SW 1271 (cell line): ENCODE results near the gene KIRREL3.

Experiments used
- DNase-seq, 2 experiments: peaks; one replicate each; lab custom pipeline; 2025; lab: John Stamatoyannopoulos, UW

KIRREL3 gene

DNA sequence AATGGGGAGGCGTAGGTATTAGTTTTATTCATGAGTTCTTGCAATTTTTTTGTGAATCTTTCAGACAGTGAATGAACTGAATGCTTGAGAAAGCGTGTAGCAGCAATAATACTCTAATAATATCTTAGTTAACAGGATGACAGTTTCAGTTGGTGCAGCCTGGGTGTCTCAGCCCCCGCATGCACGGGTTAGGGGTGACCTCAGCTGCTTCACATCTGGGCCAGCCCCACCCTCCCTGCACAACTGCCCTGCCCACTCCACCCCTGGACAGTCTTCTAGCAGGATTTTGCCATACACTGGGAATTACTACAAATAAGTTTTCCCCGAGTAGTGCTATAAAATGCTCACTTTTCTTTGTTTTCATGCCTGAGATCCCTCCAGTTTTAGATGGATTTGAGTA, 561.9 kb downstream of the KIRREL3 start:
- no peak for DNase-seq

DNA sequence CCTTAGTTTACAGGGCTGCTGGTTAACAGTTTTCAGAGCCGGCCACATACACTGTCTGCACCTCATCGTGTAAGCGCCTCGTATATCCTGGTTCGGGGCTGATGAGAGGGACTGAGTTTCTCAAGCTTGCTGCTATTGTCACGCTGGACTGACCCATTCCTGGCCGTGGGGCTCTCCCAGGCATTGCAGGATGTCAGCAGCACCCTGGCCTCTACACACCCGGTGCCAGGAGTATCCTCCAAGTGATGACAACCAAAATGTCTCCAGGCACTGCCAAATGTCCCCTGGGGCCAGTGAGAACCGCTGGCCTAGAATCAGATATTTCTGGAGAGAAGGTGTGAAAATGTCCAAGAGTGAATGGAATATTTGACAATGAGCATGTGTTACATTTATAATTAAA, 562.3 kb downstream of the KIRREL3 start:
- DNase-seq, result no peak

DNA sequence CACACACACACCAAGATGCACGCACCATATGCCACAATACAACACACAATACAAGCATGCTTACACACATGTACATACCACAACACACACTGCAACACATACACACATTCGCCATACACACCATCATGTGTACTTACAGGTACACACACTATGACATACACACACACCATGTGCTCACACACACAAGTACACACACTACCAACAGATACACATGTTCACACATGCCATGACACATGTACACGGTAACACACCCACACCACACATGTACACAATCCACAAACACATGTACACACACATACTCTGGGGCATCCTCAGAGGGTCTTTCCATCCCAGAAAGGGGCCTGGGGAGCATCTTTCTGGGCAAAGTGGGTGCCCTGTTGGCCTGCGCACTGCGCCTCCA, 562.8 kb downstream of the KIRREL3 start:
- no peak for DNase-seq

DNA sequence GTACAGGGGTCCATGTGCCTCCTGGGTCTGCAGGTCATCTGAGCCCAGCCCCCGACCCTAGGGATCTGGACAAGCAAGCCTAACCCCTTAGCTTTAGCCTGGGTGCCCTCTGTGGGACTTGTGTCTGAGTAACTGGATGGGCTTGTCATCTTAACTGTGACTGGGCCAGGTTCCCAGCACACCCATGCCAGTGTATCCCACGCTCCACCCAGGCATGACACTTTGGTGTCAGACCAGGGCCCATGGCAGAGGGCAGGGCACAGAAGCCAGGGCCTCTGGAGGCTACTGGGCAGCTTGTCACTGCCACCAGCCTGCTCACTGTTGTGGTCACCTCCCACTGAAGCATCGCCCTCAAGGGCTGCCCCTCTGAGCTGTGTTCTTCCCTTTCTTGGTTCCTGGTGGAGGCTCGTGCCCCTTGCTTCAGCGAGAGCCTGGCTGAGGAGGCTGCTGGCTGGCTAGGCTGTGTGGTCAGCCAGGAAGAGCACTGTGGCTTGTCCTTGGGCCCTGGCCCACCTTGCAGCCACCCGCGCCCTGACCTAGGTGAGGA, 564.3 kb downstream of the KIRREL3 start:
- DNase-seq, result no peak

DNA sequence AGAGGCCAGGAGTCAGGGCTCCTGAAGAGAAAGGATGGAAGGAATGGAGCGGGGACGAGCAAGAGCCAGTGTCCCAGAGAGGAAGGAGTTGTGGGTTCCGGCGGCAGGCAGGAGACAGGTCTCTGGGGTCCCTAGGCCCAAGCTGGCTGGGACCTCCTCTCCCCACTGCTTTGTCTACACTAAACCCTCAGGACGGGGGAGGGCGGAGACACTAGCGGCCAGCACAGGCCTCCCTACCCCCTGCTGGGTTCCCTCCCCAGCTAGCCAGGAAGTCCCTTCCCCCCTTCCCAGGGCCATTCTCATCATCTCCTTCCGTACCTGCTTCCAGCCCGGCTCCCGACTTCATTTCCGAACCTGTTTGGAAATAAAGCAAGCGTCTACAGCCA, 565.6 kb downstream of the KIRREL3 start:
- no peak for DNase-seq

DNA sequence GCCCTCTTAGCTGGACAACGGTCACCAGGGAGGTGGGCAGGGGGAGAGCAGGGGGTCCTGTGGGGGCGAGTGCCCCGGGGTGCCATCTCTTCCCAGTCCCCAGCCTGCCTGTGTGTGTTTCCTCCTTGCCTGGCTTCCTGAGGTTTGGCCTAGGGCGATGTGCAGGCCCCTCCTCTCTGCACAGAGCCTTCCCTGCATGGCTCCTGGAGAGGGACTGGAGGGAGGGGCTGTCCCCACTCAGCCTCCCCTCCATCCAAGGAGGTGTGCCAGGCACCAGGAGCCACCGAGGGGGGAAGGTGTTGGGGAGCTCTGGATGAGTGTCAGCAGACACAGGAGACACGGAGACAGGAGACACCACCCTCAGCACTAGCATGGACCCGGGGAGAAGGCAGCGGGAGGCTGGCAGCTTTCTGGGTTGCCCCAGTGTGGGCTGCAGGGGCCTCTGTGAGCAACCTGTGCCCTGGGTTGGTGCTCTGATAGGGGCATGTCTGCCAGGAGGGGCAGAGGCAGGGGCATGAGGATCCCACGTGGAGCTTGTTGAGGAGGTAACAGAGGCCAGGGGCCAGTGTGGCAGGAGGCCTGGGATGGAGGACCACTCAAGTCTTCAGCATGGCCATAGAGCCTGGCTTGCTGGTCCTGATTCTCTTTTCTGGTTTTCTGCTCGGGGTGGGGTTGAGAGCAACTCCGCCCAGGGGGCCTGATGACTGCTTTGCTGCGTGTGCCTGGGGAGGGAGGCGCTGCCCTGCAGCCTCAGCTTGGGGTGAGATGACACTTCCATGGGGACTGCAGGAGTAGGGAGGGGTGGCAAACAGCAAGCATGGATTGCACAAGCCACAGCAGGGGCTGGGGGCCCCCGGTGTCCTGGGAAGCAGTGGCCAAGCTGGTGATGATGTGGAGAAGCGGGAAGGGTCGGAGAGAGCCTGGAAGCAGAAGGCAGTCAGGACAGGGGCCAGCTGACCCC, 566.3 kb downstream of the KIRREL3 start:
- DNase-seq, result no peak

DNA sequence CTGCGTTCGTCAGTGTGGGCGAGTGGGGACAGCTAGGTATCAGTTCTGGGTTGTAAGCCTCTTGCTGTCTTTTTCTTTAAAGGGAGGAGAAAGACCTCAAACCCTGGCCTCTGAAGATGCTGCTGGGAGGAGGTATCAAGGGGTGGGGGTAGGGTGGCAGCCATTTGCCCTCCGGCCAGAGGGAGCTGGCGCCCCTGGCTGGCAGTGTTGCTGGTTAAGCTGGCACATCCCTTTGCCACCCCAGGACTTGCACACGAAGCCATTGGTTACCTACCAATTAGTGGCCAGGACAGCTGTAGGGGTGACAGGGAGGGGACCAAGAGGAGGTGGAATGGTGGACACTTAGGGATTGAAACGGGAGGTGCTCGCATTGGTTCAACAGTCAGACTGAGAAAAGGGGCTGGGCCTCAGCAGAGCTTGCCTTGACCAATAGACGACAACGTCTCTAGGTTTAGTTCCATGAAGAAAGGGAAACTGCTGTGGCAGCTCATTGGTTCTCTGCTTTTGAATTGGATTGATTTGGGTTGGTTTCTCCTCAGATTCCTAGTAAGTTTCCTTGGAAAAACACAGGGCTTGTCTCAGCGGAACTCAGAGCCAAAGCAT, 567.2 kb downstream of the KIRREL3 start:
- DNase-seq, result no peak

DNA sequence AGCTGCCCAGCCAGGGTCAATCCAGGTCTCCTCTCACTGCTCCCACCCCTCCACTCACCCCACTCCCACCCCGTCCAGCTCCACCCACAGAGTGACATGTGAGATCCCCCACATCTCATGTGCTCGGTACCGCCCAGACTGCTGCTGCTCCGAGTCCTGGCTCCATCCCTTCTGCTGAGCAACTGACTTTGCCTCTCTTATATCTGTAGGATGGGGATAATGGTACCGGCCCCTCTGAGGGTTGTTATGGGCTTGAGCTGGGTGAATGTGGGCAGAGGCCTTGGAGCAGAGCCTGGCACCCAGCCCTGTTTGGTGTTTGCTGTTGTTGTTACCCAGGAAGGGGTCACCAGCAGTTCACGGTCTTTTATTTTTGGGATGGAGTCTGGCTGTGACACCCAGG, 568.0 kb downstream of the KIRREL3 start:
- no peak for DNase-seq

DNA sequence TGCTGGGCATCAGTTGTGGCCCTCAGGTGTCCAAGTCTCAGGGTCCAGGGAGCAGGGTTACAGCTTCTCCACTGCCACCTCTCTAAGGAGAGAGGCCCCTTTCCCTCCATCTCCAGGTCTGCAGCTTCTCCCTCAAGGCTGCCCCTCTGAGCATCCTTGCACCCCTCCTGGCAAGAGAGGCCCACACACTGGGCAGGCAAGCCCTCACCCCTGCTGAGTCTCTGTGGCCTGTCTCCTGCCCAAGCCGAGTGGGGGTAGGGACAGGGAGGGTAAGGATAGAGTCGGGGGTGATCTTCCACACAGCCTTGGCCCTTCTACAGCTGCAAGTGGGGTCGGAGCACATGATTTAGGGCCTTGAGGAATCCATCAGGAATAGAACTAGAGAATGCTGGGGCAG, 568.5 kb downstream of the KIRREL3 start:
- DNase-seq, result no peak

DNA sequence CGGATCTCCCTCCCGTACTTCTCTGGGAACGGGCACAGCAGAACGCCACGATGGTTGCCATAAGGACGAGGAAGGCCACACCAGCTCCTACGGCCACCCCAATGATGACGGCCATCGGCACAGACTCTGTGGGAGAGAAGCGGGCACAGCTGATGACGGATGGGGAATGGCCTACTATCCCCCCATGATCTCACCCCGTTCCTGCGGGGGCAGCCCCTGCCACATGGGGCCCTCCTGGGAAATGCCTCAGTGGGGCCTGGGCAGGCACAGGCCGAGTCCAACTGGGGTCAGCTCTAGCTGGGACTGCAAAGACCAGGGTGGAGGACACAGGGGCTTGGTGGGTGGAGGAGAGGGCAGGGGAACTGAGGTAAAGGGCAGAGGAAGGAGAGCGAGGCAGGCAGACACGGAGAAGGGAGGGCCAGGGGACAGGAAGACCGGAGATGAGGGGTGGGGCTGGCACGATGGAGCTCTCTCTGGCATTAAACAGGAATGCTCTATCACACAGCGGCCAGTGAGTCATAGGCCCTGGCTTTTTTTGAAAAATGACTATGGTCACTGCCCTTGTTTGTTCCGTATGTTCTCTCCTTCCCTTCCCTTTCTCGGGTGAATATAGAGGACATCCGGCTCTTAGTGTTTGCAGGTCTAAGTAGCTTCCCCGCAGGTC, 569.0 kb downstream of the KIRREL3 start:
- no peak for DNase-seq

DNA sequence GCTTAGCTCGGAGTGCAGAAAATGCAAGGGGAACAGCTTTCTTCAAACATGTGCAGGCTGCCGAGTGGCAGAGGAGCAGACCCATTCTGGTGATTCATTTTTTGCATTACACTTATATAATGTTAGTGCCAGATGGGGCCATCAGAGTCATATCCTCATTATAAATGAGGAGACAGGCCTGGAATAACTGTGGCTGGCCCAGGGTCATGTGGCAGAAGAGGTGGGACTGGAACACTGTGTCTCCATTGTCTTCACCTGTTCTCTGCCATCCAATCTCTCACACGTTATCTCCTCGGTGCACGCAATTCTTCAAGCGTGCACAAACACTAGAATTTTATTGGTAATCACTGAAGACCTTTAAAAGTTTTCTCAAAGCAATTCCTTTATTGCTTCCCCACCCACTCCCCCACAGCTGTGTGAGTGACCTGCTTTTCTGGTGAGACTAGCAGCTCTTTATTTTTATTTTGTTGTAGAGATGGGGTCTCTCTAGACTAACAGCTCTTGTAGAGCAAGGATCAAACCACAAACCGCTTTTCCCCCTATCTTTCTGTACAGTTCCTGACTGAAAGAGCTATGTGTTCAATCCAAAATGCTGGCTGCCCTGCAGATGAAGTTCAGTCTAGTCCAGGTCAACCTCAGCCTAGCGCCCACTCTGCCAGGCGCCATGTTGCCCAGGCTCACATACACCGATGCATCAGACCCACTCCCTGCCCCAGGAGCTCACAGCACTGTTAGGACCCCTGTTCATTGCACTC, 569.8 kb downstream of the KIRREL3 start:
- no peak for DNase-seq

DNA sequence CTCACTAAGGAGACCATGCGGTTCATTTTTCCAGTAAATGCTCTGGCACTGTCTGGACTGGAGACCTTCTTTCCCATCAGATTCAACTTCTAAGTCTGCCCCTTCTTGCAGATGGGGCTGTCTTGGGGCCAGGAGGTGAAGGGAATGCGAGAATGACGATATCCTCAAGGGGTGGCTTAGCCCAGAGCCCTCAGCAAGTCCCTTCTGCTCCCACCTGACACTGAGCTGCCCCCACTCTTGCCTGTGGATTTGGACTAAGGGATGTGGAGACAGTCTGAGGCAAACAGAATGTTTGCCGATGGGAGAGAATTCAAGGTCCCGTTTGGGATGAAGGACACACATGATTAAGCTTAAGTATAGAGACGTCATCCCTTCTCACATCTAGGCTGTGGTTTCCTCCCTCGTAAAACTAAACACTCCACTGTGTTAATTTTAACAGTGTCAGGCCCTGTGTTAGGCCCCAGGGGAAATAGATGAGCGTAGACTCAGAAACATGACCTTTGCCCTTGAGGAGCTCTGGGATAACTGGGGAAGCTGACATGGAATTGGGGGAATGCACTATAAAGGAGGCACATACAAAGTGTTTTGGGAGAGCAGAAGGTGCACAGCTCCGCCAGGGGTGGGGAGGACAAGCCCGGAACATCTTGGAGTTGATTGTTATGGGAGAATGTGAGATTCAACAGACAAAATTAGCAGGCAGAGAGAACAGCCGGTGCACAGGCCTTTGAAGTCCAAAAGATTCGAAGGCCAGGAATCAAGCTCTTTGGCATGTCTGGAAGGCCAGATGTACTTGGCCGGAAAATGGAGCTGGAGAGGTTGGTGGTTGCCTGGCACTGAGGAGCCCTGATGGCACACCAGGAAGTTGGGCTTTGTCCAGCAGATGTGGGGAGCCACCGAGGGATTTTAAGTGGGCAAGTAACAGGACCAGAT, 573.5 kb downstream of the KIRREL3 start:
- DNase-seq, result no peak

DNA sequence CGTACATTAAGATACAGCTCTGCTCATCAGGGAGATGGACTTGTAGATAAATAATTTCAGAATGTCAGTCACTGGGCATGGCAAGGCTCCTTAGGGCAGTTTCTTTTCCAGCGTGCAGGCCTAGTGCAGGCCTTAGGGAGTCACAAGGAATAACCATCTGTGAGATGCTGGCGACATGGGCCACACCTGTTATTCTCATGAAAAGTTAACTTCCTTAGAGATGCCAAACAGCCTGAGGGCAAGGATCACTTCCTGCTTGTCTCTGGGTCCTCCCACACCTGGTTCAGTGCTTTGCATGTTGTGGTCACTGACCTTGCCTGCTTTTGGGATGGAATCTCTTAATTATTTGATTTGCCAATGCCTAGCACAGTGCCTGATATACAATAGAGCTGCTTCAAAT, 574.5 kb downstream of the KIRREL3 start:
- DNase-seq, result no peak

DNA sequence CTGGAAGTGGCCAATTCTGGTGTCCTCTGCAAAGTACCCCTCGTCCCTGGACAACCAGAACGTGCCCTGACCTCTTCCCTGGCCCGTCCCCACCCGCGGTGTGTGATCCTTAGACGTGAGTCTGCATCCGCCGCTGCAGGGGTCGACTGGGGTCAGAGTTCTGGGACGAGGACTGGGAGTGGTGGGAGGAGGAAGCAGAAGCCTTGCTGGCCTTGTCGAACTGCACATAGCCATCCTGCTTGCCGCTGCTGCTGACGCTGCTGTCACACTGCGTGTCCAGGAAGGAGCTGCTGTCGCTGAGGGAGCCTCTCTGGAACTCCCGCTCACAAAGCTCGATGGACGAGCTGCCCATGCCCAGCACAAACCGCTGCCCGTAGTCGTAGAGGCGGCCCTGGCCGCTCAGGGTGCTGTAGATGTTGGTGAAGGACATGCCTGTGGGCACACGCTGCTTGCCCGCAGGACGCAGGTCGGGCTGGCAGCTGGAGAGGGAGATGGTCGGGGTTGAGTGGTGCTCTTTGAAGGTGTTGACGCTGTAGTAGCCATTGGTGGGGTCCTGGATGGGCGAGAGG, 576.0 kb downstream of the KIRREL3 start:
- no peak for DNase-seq

DNA sequence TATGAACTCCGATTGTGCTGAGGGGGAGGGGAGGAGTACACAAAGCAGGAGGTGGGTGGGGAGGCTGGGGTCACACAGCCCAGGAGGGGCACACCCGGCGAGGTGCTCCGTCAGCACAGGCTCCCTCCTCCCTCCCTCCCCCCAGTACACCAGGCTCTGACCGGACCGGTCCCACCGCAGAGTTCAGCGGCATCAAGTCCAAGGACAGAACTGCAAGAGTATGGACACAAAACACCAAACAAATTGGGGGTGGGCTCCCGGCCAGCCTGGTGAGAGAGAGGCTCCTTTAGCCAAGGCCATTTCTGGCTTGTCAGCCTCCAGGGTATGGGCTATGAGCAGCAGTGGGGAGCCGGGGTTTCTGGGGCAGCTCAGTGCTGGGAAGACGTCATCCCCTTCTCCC, 576.8 kb downstream of the KIRREL3 start:
- DNase-seq, result no peak

DNA sequence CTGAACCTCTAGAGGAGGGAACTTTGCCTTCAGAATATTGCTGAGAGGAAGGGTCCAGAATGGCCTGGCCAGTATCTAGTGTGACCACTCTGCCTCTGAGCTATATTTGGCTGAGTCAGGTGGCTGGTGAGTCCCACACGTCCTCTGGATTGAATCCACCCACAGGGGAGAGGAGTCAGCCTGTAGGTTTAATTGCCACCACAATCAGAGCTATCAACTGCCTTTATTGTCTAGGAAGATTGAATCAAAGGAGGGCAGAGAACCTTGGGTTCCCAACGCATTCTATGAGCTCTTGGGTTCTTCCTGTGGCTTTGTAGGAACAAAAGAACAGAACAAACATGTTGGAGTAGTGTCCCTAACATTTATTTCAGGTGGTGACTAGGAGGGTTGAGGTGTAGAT, 577.4 kb downstream of the KIRREL3 start:
- no peak for DNase-seq

DNA sequence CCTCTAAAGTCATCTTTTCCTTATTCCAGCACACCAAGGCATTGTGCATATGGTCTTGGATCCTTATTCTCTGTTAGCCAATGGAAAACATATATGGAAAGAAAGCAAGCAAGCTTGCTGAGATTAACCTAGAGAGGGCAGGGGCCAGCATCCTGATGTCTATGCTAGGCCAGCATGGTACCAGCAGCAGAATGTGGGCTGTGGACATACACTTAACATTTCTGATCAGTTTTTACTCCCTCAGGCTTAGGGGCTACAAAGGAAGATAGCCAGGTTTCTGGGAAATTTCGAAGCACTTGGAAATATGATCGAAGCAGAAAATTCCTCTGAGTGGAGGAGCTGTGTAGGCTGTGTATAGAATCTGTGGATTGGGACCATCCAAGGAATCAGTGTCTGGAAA, 578.1 kb downstream of the KIRREL3 start:
- no peak for DNase-seq

DNA sequence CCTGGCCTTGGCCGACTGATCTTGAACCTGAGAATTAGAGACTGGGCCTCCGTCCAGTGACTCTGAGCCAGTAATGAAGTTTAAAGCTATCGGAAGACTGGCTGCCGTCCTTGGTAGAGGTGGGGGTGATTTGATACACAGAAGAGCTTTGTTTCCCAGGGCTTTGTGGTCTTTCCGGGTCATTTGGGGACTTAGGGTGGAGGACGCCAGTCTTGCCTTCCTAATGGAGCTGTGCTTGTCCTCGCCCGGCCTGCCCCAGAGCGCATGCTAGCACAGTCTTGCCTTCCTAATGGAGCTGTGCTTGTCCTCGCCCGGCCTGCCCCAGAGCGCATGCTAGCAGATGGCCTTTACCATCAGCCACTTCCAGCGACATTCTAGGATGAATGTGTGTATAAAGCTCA, 579.3 kb downstream of the KIRREL3 start:
- DNase-seq, result no peak

DNA sequence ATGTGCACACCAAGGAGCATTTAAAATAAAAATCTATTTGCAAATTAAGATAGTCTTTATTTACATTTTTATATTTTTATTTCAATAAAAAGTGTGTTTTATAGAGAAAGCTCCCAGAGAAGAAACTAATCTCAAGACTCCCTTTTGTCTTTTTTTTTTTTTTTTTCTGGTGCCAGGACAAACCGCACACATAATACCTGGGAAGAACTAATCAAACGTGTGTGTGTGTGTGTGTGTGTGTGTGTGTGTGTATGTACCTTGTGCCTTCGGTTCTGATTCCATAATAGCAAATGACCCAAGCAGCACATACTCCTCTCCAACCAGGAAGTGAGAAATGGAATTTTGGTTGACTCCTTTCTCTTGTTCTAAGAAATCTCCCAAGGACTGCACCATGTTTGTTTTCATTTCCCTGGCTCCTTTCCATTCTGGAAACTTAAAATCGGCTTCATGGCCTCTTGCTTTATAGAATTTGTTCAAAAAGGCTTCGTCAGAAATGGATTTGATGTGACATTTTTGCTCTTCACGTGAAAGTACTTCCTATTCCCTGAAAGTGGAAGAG, 579.8 kb downstream of the KIRREL3 start:
- DNase-seq, result no peak
